ENCODE measurements around the gene SIN3A. TPM values are rescaled to one million over a fixed set of nuclear protein-coding genes. Genes with fewer than 3 reads are reported as not detected.
"Not testable (repeated sequence)": the region's sequence is repeated elsewhere in the genome, so short reads cannot be mapped to it uniquely, and the experiment has no call there.

Gene SIN3A
- total and polyA plus RNA-seq, 2 of the 4 experiments (the other 2 are of a cell fraction): 21.2 to 31.5 TPM

- Histone ChIP-seq H3K36me3 (ENCODE audit: control insufficient read depth, insufficient read depth, low read length) (peaks cover 21% of the 10 kb centered on the region), H3K9me3 (ENCODE audit: control insufficient read depth, insufficient read depth, low read length) (no peaks in the 10 kb centered on the region; the same call in 1 of the 2 replicates), H2BK120ac (ENCODE audit: low read depth, low read length) (no peak overlapping the region), H4K5ac (ENCODE audit: low read depth, low read length) (no peak overlapping the region), H4K91ac (ENCODE audit: insufficient read depth, low read depth, low read length) (no peak overlapping the region), H4K8ac (ENCODE audit: low read depth in 2 of 2, low read length in 2 of 2) (no peak overlapping the region), H3K9me1 (ENCODE audit: insufficient read depth, low read length) (0 out of 2 replicates have a peak, but pooled peaks cover 5% of the 10 kb centered on the region), H2AFZ (replicated peaks; ENCODE audit: low read length, poor library complexity) (no peak overlapping the region), H4K20me1 (ENCODE audit: insufficient read depth, low read length) (no peaks in the 10 kb centered on the region), H3K23ac (ENCODE audit: low read depth, low read length) (no peak overlapping the region), H3K56ac (ENCODE audit: extremely low read depth, insufficient read depth, low read length) (no peak overlapping the region), H2BK5ac (ENCODE audit: low read depth, low read length, poor library complexity, severe bottlenecking) (no peak overlapping the region), H2AK5ac (ENCODE audit: low read depth, low read length) (no peak overlapping the region), H3K14ac (replicated peaks; ENCODE audit: low read depth, low read length) (no peak overlapping the region), H2BK15ac (ENCODE audit: low read depth, low read length) (no peak overlapping the region), H3K18ac (ENCODE audit: low read depth, low read length) (no peak overlapping the region), H3K4me2 (ENCODE audit: low read depth, low read length) (no peak overlapping the region), H3K79me1 (ENCODE audit: low read depth in 1 of 2, low read length in 2 of 2) (peaks cover 17 to 20% of the 10 kb centered on the region in 2 experiments; a peak in 3 of 4 replicates), H3K4ac (ENCODE audit: low read depth, low read length) (no peak overlapping the region), H3K9ac (ENCODE audit: low read depth, low read length) (no peak overlapping the region), H3K4me1 (ENCODE audit: control insufficient read depth, insufficient read depth, low read length) (no peaks in the 10 kb centered on the region), H3K27ac (ENCODE audit: insufficient read depth, low read length) (no peak overlapping the region), H3K4me3 (ENCODE audit: insufficient read depth, low read depth, low read length) (no peak overlapping the region), H2AK9ac (replicated peaks; ENCODE audit: low read depth, low read length, poor library complexity) (no peak overlapping the region), H3K27me3 (ENCODE audit: control insufficient read depth, insufficient read depth, low read length) (no peaks in the 10 kb centered on the region), H2BK20ac (ENCODE audit: low read depth, low read length) (no peak overlapping the region)
- TF ChIP-seq RFX5 (IDR thresholded peaks at IDR 0.05; ENCODE audit: low read depth, low read length): no peak
- no peak for TF ChIP-seq MXI1 (IDR thresholded peaks at IDR 0.05; ENCODE audit: borderline replicate concordance, low read depth, low read length)
- no peak for TF ChIP-seq CEBPB (IDR thresholded peaks at IDR 0.05; ENCODE audit: low read depth, low read length)
- no peak for TF ChIP-seq MAZ (IDR thresholded peaks at IDR 0.05; ENCODE audit: borderline replicate concordance, low read depth, low read length)
- TF ChIP-seq USF2 (IDR thresholded peaks at IDR 0.05; ENCODE audit: low read depth, low read length): no peak
- TF ChIP-seq BHLHE40 (IDR thresholded peaks at IDR 0.05; ENCODE audit: low read depth, low read length): no peak
- TF ChIP-seq CHD1 (IDR thresholded peaks at IDR 0.05; ENCODE audit: low read depth, low read length): no peak
- ATAC-seq (ENCODE audit: low read depth) (no peak), DNase-seq (no peak)
- 100% methylated on average over 1 of the region's 2 CpGs; no CpG with 5 or more reads in 1 of the 2 experiments for WGBS, 2 experiments (ENCODE audit: extremely low coverage in 2 of 2, insufficient read length in 1 of 2)
- POLR2A ChIA-PET (ENCODE audit: unreplicated experiment): no interaction called here
- CTCF ChIA-PET: no interaction called here
- in situ Hi-C loops (cut with MboI; ENCODE audit: low sequenced_read_pairs) (no loop called here), dilution Hi-C loops (cut with HindIII; ENCODE audit: low sequenced_read_pairs, unreplicated experiment) (no loop called here), intact Hi-C loops (cut with micrococcal nuclease) (no loop called here)
- no TSS peak for BruUV-seq (replicated peaks)
Observed at GRCh38 chr15:75479670-75480069, 28.2 kb upstream of the SIN3A start.

DNA sequence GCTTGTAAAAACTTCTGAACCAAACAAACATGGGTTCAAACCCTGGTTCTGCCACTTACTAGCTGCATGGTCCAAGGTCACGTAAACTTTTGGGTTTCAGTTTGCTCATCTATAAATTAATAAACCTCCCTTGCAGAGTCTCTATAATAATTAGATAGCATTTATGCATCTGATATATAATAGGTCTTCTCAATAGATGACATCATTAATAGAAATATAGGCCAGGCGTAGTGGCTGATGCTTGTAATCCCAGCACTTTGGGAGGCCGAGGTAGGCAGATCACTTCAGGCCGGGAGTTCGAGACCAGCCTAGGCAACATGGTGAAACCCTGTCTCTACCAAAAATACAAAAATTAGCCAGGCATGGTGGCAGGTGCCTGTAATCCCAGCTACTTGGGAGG is 25.6 kb upstream of the SIN3A start:
- intact Hi-C loops (cut with micrococcal nuclease); H3K9me3 ChIP-seq (ENCODE audit: control insufficient read depth, insufficient read depth, low read length); BruUV-seq (replicated peaks); H2AK9ac ChIP-seq (replicated peaks; ENCODE audit: low read depth, low read length, poor library complexity); H2AFZ ChIP-seq (replicated peaks; ENCODE audit: low read length, poor library complexity); H3K27me3 ChIP-seq (ENCODE audit: control insufficient read depth, insufficient read depth, low read length); H3K9me1 ChIP-seq (ENCODE audit: insufficient read depth, low read length); H3K4me3 ChIP-seq (ENCODE audit: insufficient read depth, low read depth, low read length); H3K9ac ChIP-seq (ENCODE audit: low read depth, low read length); H4K5ac ChIP-seq (ENCODE audit: low read depth, low read length); CTCF ChIA-PET; H2BK120ac ChIP-seq (ENCODE audit: low read depth, low read length); H2AK5ac ChIP-seq (ENCODE audit: low read depth, low read length); H2BK20ac ChIP-seq (ENCODE audit: low read depth, low read length); H2BK5ac ChIP-seq (ENCODE audit: low read depth, low read length, poor library complexity, severe bottlenecking); ATAC-seq (ENCODE audit: low read depth); H2BK15ac ChIP-seq (ENCODE audit: low read depth, low read length); dilution Hi-C loops (cut with HindIII; ENCODE audit: low sequenced_read_pairs, unreplicated experiment); H4K8ac ChIP-seq (ENCODE audit: low read depth in 2 of 2, low read length in 2 of 2); POLR2A ChIA-PET (ENCODE audit: unreplicated experiment); H3K4me2 ChIP-seq (ENCODE audit: low read depth, low read length); H3K23ac ChIP-seq (ENCODE audit: low read depth, low read length); H3K56ac ChIP-seq (ENCODE audit: extremely low read depth, insufficient read depth, low read length); H4K20me1 ChIP-seq (ENCODE audit: insufficient read depth, low read length); H3K18ac ChIP-seq (ENCODE audit: low read depth, low read length); in situ Hi-C loops (cut with MboI; ENCODE audit: low sequenced_read_pairs); DNase-seq; H4K91ac ChIP-seq (ENCODE audit: insufficient read depth, low read depth, low read length); H3K14ac ChIP-seq (replicated peaks; ENCODE audit: low read depth, low read length); H3K4ac ChIP-seq (ENCODE audit: low read depth, low read length); H3K4me1 ChIP-seq (ENCODE audit: control insufficient read depth, insufficient read depth, low read length); H3K27ac ChIP-seq (ENCODE audit: insufficient read depth, low read length): not testable (repeated sequence)
- H3K79me1 ChIP-seq (ENCODE audit: low read depth in 1 of 2, low read length in 2 of 2): peaks cover 8 to 15% of the 10 kb centered on the region in 2 experiments; a peak in 3 of 4 replicates
- peaks cover 23% of the 10 kb centered on the region for H3K36me3 ChIP-seq (ENCODE audit: control insufficient read depth, insufficient read depth, low read length)
- WGBS, 2 experiments (ENCODE audit: extremely low coverage in 2 of 2, insufficient read length in 1 of 2): no CpG with 5 or more reads among the region's 5 CpGs

All from IMR-90 (cell line).